ENCODE measurements around the gene ZNF512B.

DNA sequence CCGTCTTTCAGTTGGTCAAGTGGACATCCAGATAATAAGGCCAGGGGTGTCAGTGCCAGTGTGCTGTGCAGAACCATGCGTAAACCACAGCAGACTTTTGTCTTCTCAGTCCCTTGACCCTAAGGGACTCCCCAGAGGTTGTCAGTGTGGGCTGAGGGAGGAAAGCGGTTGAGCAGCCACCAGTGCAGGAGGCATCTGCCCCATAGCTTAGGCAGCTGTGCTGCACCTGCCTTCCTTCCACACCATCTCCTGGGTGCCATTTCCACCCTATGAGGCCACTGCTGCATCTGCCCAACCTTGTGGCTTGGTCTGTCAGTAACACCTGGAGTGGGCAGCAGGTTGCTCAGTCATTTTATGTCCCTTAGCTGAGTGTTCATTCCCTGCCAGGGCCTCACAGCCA lies 37.2 kb upstream of the ZNF512B start:
- no peak for TF ChIP-seq POLR2AphosphoS5 (IDR thresholded peaks at IDR 0.05; ENCODE audit: insufficient read depth in 1 of 2, low read depth in 1 of 2)
- TF ChIP-seq, protein P1, sequence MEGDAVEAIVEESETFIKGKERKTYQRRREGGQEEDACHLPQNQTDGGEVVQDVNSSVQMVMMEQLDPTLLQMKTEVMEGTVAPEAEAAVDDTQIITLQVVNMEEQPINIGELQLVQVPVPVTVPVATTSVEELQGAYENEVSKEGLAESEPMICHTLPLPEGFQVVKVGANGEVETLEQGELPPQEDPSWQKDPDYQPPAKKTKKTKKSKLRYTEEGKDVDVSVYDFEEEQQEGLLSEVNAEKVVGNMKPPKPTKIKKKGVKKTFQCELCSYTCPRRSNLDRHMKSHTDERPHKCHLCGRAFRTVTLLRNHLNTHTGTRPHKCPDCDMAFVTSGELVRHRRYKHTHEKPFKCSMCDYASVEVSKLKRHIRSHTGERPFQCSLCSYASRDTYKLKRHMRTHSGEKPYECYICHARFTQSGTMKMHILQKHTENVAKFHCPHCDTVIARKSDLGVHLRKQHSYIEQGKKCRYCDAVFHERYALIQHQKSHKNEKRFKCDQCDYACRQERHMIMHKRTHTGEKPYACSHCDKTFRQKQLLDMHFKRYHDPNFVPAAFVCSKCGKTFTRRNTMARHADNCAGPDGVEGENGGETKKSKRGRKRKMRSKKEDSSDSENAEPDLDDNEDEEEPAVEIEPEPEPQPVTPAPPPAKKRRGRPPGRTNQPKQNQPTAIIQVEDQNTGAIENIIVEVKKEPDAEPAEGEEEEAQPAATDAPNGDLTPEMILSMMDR (IDR thresholded peaks at IDR 0.05), result no peak
- no peak for TF ChIP-seq POLR2A (IDR thresholded peaks at IDR 0.05)

Measured in vagina (tissue), 2 donors.